Measurements from ENCODE around the gene ZBTB7C. TPM values are rescaled to one million over a fixed set of nuclear protein-coding genes. Genes with fewer than 3 reads are reported as not detected.

ZBTB7C gene
- total and polyA plus RNA-seq, 2 of the 8 experiments (the other 6 are each of a cell fraction or from before 2014, with no cell fraction given), result 0.15 to 0.45 TPM

DNA sequence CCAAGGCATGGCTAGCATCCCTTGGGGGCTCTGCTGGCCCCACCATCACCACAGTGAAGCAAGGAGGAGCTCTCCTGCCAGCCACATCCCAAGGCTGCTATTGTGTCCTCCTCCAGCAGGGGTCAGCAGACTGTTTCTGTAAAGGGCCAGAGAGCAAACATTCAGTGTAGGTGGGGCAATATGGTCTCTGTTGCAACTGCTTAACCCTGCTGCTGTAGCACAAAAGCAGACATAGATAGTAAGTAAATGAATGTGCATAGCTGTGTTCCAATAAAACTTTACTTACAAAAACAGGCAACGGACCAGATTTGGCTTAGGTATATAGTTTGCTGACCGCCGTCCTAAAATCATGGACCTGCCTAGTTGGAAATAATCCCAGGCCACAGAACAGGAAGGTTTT lies 36.4 kb upstream of the ZBTB7C start:
- Histone ChIP-seq H2BK120ac (replicated peaks; ENCODE audit: low read depth, low read length) (no peak overlapping the region), H3K27ac (ENCODE audit: low read depth, low read length) (no peak overlapping the region), H3K79me2 (ENCODE audit: control insufficient read depth in 1 of 2, insufficient read depth in 2 of 2, low read length in 2 of 2) (no peaks in the 10 kb centered on the region), H3K36me3 (ENCODE audit: control insufficient read depth in 2 of 4, insufficient read depth in 4 of 4, low read length in 3 of 4) (no peaks in the 10 kb centered on the region), H3K4ac (replicated peaks; ENCODE audit: insufficient read length, low read depth, low read length) (no peak overlapping the region), H3K4me2 (ENCODE audit: insufficient read depth in 1 of 2, low read depth in 2 of 2, low read length in 2 of 2) (no peak overlapping the region), H3K9ac (replicated peaks in 1 of 4; ENCODE audit: extremely low read depth in 1 of 4, low read depth in 3 of 4, low read length in 3 of 4) (no peak overlapping the region), H2AK5ac (ENCODE audit: low read depth, low read length) (no peak overlapping the region), H4K20me1 (replicated peaks in 1 of 2; ENCODE audit: control insufficient read depth in 1 of 2, insufficient read depth in 2 of 2, low read length in 2 of 2) (no peaks in the 10 kb centered on the region), H3K27me3 (replicated peaks in 1 of 4; ENCODE audit: control insufficient read depth in 3 of 4, extremely low read depth in 1 of 4, insufficient read depth in 3 of 4, low read length in 3 of 4) (no peaks in the 10 kb centered on the region; a peak in 1 of 7 replicates), H2BK5ac (ENCODE audit: low read depth, low read length) (no peak overlapping the region), H2AFZ (ENCODE audit: low read length) (0 out of 2 replicates have a peak overlapping the region, but pooled peaks have one; percentile 43), H4K5ac (ENCODE audit: insufficient read length, low read depth, low read length) (no peak overlapping the region), H4K8ac (ENCODE audit: extremely low read depth, insufficient read depth, low read length) (no peak overlapping the region), H3K56ac (replicated peaks; ENCODE audit: insufficient read length, low read depth, low read length) (no peak overlapping the region), H3K4me1 (replicated peaks in 1 of 4; ENCODE audit: control insufficient read depth in 3 of 4, insufficient read depth in 4 of 4, low read length in 3 of 4) (peaks cover 0 to 2% (median 2%) of the 10 kb centered on the region in 4 experiments; a peak in 2 of 7 replicates), H3K9me3 (ENCODE audit: insufficient read depth in 2 of 2, low read depth in 1 of 2, low read length in 1 of 2) (no peaks in the 10 kb centered on the region), H3K4me3 (ENCODE audit: extremely low read depth in 1 of 4, insufficient read depth in 2 of 4, low read depth in 3 of 4, low read length in 4 of 4) (no peak overlapping the region), H3K14ac (ENCODE audit: insufficient read length) (no peak overlapping the region), H3K23me2 (ENCODE audit: low read depth, low read length) (no peaks in the 10 kb centered on the region), H2BK12ac (ENCODE audit: low read depth, low read length) (no peak overlapping the region), H4K91ac (replicated peaks; ENCODE audit: insufficient read length, low read length) (no peak overlapping the region), H2BK20ac (ENCODE audit: low read length) (no peak overlapping the region), H3K79me1 (ENCODE audit: low read depth, low read length) (no peaks in the 10 kb centered on the region), H3K23ac (ENCODE audit: insufficient read length) (no peak overlapping the region), H2BK15ac (ENCODE audit: low read length) (no peak overlapping the region), H3K18ac (ENCODE audit: extremely low read depth, low read length) (no peak overlapping the region)
- ChIA-PET CTCF (ENCODE audit: partially characterized antibody) (interaction anchor here (0.6 to 14.8 kb wide), 89 partner anchors 9 to 441 kb away, joined by 3 to 160 read pairs (median 4); no protein-coding TSS in a partner anchor), POLR2A (ENCODE audit: partially characterized antibody) (no interaction called here)
- peak; percentile 31 to 92 for DNase-seq (ENCODE audit: low read depth in 1 of 2, low spot score in 2 of 2)
- WGBS, 2 experiments (ENCODE audit: extremely low coverage in 1 of 2, insufficient coverage in 1 of 2, insufficient read length in 1 of 2, insufficient replicate concordance in 2 of 2, low coverage in 1 of 2, low lambda C conversion rate in 2 of 2, missing lambda C conversion rate in 1 of 2), result 74% methylated on average over 3 of the region's 3 CpGs; no CpG with 5 or more reads in 1 of the 2 experiments
- FAIRE-seq, result peak; percentile 97
- TF ChIP-seq SP4 (IDR thresholded peaks at IDR 0.05; ENCODE audit: low read length) (no peak), CEBPB (IDR thresholded peaks at IDR 0.05; ENCODE audit: low read depth, low read length) (peak; percentile 77), GABPA (IDR thresholded peaks at IDR 0.05; ENCODE audit: borderline replicate concordance, insufficient read depth, low read length) (0 out of 2 replicates have a peak, but pooled peaks have one; percentile 28), RXRA (IDR thresholded peaks at IDR 0.05; ENCODE audit: insufficient read depth, low read depth, low read length) (no peak), JUN (IDR thresholded peaks at IDR 0.05; ENCODE audit: low read depth, low read length) (no peak), KDM1A (IDR thresholded peaks at IDR 0.05; ENCODE audit: borderline replicate concordance, low read length) (no peak), YY1 (IDR thresholded peaks at IDR 0.05; ENCODE audit: low read depth, low read length) (peak; percentile 58; the same call in 1 of the 2 replicates), RAD21 (IDR thresholded peaks at IDR 0.05 in 1 of 2, conservative IDR thresholded peaks at IDR 0.05 in 1 of 2; ENCODE audit: low read depth in 2 of 2, low read length in 2 of 2) (peak; percentile 72 to 79)
- TF ChIP-seq, protein P1, sequence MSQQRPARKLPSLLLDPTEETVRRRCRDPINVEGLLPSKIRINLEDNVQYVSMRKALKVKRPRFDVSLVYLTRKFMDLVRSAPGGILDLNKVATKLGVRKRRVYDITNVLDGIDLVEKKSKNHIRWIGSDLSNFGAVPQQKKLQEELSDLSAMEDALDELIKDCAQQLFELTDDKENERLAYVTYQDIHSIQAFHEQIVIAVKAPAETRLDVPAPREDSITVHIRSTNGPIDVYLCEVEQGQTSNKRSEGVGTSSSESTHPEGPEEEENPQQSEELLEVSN (IDR thresholded peaks at IDR 0.05), result no peak
- TF ChIP-seq, protein P2, sequence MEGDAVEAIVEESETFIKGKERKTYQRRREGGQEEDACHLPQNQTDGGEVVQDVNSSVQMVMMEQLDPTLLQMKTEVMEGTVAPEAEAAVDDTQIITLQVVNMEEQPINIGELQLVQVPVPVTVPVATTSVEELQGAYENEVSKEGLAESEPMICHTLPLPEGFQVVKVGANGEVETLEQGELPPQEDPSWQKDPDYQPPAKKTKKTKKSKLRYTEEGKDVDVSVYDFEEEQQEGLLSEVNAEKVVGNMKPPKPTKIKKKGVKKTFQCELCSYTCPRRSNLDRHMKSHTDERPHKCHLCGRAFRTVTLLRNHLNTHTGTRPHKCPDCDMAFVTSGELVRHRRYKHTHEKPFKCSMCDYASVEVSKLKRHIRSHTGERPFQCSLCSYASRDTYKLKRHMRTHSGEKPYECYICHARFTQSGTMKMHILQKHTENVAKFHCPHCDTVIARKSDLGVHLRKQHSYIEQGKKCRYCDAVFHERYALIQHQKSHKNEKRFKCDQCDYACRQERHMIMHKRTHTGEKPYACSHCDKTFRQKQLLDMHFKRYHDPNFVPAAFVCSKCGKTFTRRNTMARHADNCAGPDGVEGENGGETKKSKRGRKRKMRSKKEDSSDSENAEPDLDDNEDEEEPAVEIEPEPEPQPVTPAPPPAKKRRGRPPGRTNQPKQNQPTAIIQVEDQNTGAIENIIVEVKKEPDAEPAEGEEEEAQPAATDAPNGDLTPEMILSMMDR (IDR thresholded peaks at IDR 0.05; ENCODE audit: control extremely low read depth in 1 of 3, insufficient read depth in 1 of 3, low read depth in 1 of 3, low read length in 3 of 3), result peak; percentile 88 to 98 (median 94)
